GM20000 (cell line): ENCODE measurements around the gene MIS18A.

Experiments
- DNase-seq: peaks from one replicate; pipeline ENCODE4 v3.0.0; 2012; ENCODE audit warnings: low spot score
- TF ChIP-seq, protein P1 (sequence below): IDR thresholded peaks from 2 replicates; pipeline ENCODE4 v1.5.1; 2012; ENCODE audit warnings: mild to moderate bottlenecking, control low read depth; ENCODE audit errors: extremely low read depth, missing control alignments

The MIS18A gene

DNA sequence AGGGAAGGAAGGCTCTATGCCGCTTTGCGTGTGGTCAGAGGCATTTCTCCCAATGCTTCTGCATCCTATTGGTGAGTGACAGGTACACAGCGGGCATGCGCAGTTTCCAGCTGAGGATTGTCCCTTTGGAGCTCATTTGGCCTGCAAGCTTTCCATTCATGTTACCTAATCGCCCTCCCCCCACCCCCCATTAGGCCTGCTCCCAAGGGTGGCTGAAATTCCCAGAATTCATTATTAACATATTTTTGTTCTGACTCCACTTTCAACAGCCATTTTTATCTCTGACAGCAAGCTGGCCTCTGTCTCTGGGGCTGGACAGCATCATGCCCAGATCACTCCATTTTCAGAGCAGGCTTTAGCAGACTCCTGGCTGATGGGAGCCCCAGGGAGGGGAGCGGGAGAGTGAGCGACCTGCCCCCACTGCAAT, 25.6 kb downstream of the MIS18A start:
- no peak for DNase-seq
- TF ChIP-seq, protein P1, sequence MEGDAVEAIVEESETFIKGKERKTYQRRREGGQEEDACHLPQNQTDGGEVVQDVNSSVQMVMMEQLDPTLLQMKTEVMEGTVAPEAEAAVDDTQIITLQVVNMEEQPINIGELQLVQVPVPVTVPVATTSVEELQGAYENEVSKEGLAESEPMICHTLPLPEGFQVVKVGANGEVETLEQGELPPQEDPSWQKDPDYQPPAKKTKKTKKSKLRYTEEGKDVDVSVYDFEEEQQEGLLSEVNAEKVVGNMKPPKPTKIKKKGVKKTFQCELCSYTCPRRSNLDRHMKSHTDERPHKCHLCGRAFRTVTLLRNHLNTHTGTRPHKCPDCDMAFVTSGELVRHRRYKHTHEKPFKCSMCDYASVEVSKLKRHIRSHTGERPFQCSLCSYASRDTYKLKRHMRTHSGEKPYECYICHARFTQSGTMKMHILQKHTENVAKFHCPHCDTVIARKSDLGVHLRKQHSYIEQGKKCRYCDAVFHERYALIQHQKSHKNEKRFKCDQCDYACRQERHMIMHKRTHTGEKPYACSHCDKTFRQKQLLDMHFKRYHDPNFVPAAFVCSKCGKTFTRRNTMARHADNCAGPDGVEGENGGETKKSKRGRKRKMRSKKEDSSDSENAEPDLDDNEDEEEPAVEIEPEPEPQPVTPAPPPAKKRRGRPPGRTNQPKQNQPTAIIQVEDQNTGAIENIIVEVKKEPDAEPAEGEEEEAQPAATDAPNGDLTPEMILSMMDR, result no peak

DNA sequence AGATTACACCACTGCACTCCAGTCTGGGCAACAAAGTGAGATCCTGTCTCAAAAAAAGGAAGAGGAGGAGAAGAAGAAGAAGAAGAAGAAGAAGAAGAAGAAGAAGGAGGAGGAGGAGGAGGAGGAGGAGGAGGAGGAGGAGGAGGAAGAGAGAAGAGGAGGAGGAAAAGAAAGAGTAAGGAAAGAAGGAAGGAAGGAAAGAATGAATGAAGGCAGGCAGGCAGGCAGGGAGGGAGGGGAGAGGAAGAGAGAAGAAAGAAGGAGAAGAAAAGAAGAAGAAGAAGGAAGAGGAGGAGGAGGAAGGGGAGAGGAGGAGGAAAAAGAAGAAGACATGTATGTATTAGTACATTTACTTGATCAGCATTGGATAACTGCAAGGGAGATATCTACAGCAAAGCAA, 26.7 kb downstream of the MIS18A start:
- DNase-seq, result no peak
- TF ChIP-seq, protein P1, result no peak

DNA sequence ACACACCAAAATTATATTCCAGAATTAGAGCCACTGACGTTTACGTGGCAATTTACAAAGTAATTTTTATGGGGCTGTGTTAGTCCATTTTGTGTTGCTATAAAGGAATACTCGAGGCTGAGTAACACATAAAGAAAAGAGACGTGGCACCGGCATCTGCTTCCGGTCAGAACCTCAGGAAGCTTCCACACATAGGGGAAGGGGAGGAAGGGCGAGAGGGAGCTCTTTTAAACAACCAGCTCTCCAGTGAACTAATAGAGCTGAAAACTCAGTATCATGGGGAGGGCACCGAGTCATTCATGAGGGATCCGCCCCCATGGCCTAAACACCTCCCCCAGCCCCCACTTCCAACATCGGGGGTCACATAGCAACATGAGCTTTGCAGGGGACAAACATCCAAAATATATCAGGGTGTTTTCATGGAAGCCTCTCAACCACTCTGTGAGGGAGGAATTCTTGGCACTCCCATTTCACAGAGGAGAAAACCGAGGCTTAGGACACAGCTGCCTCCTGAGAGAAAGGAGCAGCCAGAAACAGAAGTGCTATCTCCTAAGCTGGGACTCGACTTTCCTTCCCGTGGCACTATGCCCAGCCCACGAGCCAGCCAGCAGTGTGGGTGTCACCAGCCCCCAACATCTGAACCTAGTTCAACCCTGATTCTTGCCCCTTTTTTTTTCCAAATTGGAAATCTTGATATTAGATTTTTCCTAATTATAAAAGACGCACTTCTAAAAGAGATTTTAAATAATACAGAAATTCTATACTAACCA, 29.2 kb downstream of the MIS18A start:
- DNase-seq, result no peak
- TF ChIP-seq, protein P1, result no peak

DNA sequence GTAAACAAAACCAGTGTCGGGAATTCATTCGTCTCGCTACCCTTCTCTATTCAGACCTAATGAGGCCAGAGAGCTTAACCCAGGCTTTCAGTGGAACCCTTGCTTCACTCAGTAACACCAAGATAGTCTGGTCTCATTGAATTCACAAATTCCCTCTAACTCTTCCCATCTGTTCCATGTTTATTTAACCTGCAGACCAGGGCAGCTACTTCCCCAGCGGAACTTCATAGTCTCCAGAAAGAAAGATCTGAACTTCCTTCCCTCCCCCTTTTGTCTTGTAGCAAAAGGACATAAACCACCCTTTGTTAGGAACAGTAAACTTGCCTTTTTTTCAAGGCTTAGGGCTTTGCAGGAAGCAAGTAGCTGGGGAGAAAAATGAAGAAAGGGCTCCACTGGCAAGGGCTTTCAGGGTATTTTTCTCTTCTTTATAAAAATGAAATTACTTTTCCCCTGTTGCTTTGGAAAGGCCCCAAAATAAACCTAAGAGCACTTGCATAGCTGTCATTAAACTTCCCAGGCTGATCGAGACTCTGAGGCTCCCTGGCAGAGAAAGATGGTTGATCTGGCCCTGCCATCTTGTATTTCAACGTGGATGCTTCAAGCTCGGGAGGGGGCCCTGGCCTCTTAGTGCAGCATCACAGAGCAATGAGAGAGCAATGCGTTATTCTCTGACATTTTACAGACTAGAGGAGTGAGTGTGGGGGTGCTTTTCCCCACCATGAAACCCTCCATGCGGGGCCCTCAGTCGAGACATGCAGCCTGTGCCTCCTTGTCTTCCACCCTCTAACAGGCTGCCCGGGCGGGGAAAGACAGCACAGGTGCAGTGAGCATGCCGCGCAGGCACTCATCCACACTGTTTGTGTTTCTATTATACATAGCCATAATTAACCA, 30.0 kb downstream of the MIS18A start:
- TF ChIP-seq, protein P1, result no peak
- no peak for DNase-seq

DNA sequence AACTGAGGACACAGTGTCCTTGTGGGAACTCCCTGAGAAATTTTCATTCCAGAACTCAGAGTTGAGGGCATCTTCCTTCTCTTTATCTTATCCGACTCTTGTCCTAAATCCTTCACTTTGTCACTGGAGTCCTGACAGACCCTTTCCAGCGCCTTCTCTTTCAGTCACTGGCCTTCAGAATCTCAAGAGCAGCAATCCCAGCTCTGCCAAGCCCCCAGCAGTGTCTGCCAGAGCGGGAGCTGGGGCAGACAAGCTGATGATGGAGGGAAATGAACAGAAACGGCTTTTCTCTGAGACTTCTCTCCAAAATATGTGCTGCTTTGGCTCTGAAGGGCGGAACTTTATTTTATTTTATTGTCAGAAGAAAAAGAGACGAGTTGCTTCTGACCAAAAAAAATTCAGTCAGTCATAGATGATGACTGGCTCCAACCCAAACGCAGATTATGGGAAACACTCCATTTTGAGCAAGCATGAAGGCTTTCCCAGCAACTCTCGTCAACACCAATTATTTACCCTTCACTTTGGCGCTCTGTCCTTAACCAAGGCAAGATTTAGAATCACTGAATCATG, 32.2 kb downstream of the MIS18A start:
- no peak for DNase-seq
- TF ChIP-seq, protein P1, result no peak

DNA sequence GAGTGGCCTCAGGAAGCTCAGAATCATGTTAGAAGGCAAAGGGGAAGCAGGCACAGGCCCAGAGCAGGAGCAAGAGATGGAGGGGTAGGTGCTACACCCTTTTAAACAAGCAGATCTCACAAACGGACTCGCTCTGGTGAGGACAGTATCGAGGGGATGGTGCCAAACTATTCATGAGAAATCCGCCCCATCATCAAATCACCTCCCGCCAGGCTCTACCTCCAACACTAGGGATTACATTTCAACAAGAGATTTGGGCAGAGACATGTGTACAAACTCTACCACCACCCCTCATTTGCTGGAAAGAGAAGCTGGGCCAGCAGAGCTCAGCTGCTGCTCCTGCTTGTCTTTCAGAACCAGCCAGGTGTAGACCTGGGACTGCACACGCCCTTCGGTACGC, 32.9 kb downstream of the MIS18A start:
- no peak for DNase-seq
- TF ChIP-seq, protein P1, result no peak
